ENCODE data around the gene STRA6.

DNA sequence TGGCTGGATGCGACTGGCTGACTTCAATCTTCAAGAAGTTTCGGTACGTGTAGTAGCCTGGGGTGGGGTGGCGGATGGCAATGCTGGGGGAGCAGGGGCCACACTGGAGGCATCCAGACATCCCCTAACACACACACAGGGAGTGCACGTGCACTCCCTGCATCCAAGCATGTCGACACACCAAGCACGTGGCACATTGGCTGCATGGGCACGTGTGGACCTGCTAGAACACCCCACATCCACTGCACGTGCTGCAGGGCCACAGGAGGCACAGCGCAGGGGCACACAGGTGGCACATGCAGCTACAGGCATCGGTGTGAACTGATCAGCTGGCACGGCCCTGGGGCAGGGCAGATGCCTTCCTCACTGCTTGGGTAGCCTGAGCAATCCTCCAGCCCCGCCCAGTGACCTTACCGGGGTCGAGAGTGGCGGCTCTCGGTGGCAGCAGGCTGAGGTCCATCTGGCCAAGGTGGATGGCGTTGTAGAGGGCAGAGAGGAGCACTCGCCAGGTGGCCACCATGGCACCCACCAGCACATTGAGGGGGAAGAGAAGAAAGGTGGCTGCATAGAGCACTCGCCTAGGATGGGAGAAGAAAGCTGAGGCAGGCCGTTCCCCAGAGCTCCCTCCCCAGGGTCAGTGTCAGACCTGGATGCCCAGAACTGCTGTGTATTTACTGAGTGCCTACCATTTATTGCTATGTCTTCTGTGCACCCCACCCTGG, 21.5 kb downstream of the STRA6 start:
- TF ChIP-seq POLR2A (IDR thresholded peaks at IDR 0.05) = no peak
- TF ChIP-seq, protein P1, sequence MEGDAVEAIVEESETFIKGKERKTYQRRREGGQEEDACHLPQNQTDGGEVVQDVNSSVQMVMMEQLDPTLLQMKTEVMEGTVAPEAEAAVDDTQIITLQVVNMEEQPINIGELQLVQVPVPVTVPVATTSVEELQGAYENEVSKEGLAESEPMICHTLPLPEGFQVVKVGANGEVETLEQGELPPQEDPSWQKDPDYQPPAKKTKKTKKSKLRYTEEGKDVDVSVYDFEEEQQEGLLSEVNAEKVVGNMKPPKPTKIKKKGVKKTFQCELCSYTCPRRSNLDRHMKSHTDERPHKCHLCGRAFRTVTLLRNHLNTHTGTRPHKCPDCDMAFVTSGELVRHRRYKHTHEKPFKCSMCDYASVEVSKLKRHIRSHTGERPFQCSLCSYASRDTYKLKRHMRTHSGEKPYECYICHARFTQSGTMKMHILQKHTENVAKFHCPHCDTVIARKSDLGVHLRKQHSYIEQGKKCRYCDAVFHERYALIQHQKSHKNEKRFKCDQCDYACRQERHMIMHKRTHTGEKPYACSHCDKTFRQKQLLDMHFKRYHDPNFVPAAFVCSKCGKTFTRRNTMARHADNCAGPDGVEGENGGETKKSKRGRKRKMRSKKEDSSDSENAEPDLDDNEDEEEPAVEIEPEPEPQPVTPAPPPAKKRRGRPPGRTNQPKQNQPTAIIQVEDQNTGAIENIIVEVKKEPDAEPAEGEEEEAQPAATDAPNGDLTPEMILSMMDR (IDR thresholded peaks at IDR 0.05 in 8 of 11, conservative IDR thresholded peaks at IDR 0.05 in 3 of 11) = no peak

Data from spleen (tissue), 7 donors.